ENCODE data around the gene RPAIN. TPM values are rescaled to one million over a fixed set of nuclear protein-coding genes. Genes with fewer than 3 reads are reported as not detected.

The RPAIN gene
- total RNA-seq, 1 experiment from 2014 or later = 30.5 TPM

GRCh38 chr17:5424909-5425308 is 4.9 kb downstream of the RPAIN start:
- ChIA-PET CTCF (interaction anchor here (0.7 kb wide), 1 partner anchor 14 kb away, joined by 3 read pairs; no protein-coding TSS in a partner anchor), POLR2A (no interaction called here)
- no peak for DNase-seq
- Mint-ChIP-seq H3K4me3 (ENCODE audit: unreplicated experiment) (no peak overlapping the region), H3K9me3 (ENCODE audit: unreplicated experiment) (no peaks in the 10 kb centered on the region), H3K4me1 (ENCODE audit: low read depth, unreplicated experiment) (no peaks in the 10 kb centered on the region), H3K27me3 (ENCODE audit: insufficient read depth, unreplicated experiment) (no peaks in the 10 kb centered on the region), H3K36me3 (ENCODE audit: insufficient read depth, unreplicated experiment) (peaks cover 37% of the 10 kb centered on the region), H3K27ac (ENCODE audit: unreplicated experiment) (no peak overlapping the region)
- no TSS peak for BruUV-seq (replicated peaks)
- Histone ChIP-seq H3K4me1 (no peaks in the 10 kb centered on the region), H3K27me3 (replicated peaks; ENCODE audit: control insufficient read depth, insufficient read depth, low read length) (no peaks in the 10 kb centered on the region), H3K36me3 (ENCODE audit: control insufficient read depth, insufficient read depth, low read length) (peaks cover 3% of the 10 kb centered on the region; the same call in 1 of the 2 replicates), H3K9me3 (no peaks in the 10 kb centered on the region), H3K4me3 (ENCODE audit: low read depth, low read length) (no peak overlapping the region)
- intact Hi-C loops (cut with micrococcal nuclease; ENCODE audit: unreplicated experiment) = no loop called here
- TF ChIP-seq CTCF (IDR thresholded peaks at IDR 0.05; ENCODE audit: insufficient read depth in 1 of 2, low read depth in 1 of 2, low read length in 1 of 2, severe bottlenecking in 1 of 2, unreplicated experiment in 1 of 2) = no peak

GRCh38 chr17:5425826-5426225 is 5.8 kb downstream of the RPAIN start:
- no peaks in the 10 kb centered on the region for H3K9me3 Mint-ChIP-seq (ENCODE audit: unreplicated experiment)
- H3K27ac Mint-ChIP-seq (ENCODE audit: unreplicated experiment) = no peak overlapping the region
- no peak for DNase-seq
- ChIA-PET CTCF (no interaction called here), POLR2A (no interaction called here)
- intact Hi-C loops (cut with micrococcal nuclease; ENCODE audit: unreplicated experiment) = no loop called here
- no peak for TF ChIP-seq CTCF (IDR thresholded peaks at IDR 0.05; ENCODE audit: insufficient read depth in 1 of 2, low read depth in 1 of 2, low read length in 1 of 2, severe bottlenecking in 1 of 2, unreplicated experiment in 1 of 2)
- H3K36me3 Mint-ChIP-seq (ENCODE audit: insufficient read depth, unreplicated experiment) = peaks cover 42% of the 10 kb centered on the region
- H3K4me1 Mint-ChIP-seq (ENCODE audit: low read depth, unreplicated experiment) = no peaks in the 10 kb centered on the region
- Histone ChIP-seq H3K36me3 (ENCODE audit: control insufficient read depth, insufficient read depth, low read length) (peaks cover 3% of the 10 kb centered on the region; the same call in 1 of the 2 replicates), H3K27me3 (replicated peaks; ENCODE audit: control insufficient read depth, insufficient read depth, low read length) (no peaks in the 10 kb centered on the region), H3K9me3 (no peaks in the 10 kb centered on the region), H3K4me3 (ENCODE audit: low read depth, low read length) (no peak overlapping the region), H3K4me1 (no peaks in the 10 kb centered on the region)
- no peak overlapping the region for H3K4me3 Mint-ChIP-seq (ENCODE audit: unreplicated experiment)
- BruUV-seq (replicated peaks) = no TSS peak
- H3K27me3 Mint-ChIP-seq (ENCODE audit: insufficient read depth, unreplicated experiment) = no peaks in the 10 kb centered on the region

GRCh38 chr17:5429191-5429887 is 9.4 kb downstream of the RPAIN start:
- Histone ChIP-seq H3K36me3 (ENCODE audit: control insufficient read depth, insufficient read depth, low read length) (peaks cover 3% of the 10 kb centered on the region; the same call in 1 of the 2 replicates), H3K4me3 (ENCODE audit: low read depth, low read length) (no peak overlapping the region), H3K4me1 (no peaks in the 10 kb centered on the region), H3K9me3 (no peaks in the 10 kb centered on the region), H3K27me3 (replicated peaks; ENCODE audit: control insufficient read depth, insufficient read depth, low read length) (no peaks in the 10 kb centered on the region)
- no peak for DNase-seq
- Mint-ChIP-seq H3K4me1 (ENCODE audit: low read depth, unreplicated experiment) (no peaks in the 10 kb centered on the region), H3K4me3 (ENCODE audit: unreplicated experiment) (no peak overlapping the region), H3K27me3 (ENCODE audit: insufficient read depth, unreplicated experiment) (no peaks in the 10 kb centered on the region), H3K9me3 (ENCODE audit: unreplicated experiment) (no peaks in the 10 kb centered on the region), H3K36me3 (ENCODE audit: insufficient read depth, unreplicated experiment) (peaks cover 58% of the 10 kb centered on the region), H3K27ac (ENCODE audit: unreplicated experiment) (no peak overlapping the region)
- no peak for TF ChIP-seq CTCF (IDR thresholded peaks at IDR 0.05; ENCODE audit: insufficient read depth in 1 of 2, low read depth in 1 of 2, low read length in 1 of 2, severe bottlenecking in 1 of 2, unreplicated experiment in 1 of 2)
- no TSS peak for BruUV-seq (replicated peaks)
- ChIA-PET CTCF (no interaction called here), POLR2A (interaction anchor here (1.1 kb wide), 1 partner anchor 10 kb away, joined by 4 read pairs; the partner anchor contains the start of genes NUP88 and RPAIN)
- intact Hi-C loops (cut with micrococcal nuclease; ENCODE audit: unreplicated experiment) = no loop called here
